HS-5 (cell line): ENCODE results near the gene USF1.
A peak's percentile ranks its signal among the peaks of the same experiment; 100 is the strongest.

ENCODE experiments used
- DNase-seq: peaks from one replicate; pipeline ENCODE4 v3.0.0-alpha.2; 2012; ENCODE audit warnings: low read depth

USF1 gene

GRCh38 chr1:161045736-161046604 is at the start of gene USF1:
USF1 (minus strand) TSS chr1:161045977; CDS start chr1:161043275, 2,702 bp downstream.
- DNase-seq = peak; percentile 88

DNA sequence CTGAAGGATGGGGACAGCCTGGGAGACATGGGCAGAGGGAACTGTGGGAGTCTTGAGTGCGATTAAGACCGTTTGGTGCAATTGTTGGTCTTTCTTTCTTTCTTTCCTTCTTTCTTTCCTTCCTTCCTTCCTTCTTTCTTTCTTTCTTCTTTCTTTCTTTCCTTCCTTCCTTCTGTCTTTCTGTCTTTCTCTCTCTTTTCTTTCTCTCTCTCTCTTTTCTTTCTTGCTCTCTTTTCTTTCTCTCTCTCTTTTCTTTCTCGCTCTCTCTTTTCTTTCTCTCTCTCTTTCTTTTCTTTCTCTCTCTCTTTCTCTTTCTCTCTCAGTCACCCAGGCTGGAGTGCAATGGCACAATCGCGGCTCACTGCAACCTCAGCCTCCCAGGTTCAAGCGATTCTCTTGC is 49.5 kb upstream of the USF1 start:
- no peak for DNase-seq

DNA sequence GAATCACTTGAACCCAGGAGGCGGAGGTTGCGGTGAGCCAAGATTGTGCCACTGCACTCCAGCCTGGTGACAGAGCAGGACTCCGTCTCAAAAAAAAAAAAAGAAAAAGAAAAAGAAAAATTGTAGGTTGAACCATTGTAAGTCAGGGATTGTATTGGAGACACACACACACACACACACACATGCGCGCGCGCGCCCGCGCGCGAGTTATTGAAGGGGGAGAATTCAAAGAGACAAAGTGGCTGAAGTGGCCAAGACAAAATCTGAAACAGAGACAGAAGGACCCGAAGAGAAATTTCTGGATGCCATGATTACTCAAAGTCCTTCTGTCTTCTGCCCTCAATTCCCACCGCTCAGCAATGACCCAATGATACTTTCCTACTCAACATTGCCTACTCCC is 48.7 kb upstream of the USF1 start:
- DNase-seq = no peak

- DNase-seq = no peak
Measured at GRCh38 chr1:161092621-161093028, 46.8 kb upstream of the USF1 start.

DNA sequence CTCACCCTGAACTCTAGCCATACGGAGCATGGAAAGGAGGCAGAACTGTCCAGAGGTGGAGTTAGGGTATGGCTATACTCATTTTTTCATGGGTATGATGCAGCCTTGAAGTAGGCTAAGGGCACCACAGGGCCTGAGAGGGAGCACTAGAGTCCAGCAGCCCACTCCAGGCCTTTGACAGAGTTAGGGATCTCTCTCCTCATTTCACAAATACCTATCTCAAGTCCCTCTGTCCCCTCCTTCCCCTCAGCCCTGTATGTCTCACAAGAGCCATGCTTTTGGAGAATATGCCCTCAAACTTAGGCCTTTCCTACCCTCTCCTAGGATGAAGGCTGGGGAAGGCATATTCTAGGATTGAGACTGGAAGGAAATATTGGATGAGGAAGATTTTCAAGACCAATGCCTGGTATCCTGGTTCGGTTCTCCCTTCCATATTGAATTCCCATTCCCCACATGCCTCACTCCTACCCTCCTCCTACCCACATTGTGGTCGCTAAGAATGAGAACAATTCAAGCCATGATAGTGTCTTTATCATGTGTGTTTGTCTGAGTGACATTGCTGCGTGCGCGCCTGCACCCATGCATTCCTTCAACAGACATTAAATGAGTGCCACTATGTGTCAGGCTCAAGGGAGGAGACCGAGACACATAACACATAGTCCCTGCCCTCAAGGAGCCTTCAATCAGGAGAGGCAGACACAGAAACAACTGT is 46.2 kb upstream of the USF1 start:
- no peak for DNase-seq

GRCh38 chr1:161091093-161091492 is 45.3 kb upstream of the USF1 start:
- no peak for DNase-seq

DNA sequence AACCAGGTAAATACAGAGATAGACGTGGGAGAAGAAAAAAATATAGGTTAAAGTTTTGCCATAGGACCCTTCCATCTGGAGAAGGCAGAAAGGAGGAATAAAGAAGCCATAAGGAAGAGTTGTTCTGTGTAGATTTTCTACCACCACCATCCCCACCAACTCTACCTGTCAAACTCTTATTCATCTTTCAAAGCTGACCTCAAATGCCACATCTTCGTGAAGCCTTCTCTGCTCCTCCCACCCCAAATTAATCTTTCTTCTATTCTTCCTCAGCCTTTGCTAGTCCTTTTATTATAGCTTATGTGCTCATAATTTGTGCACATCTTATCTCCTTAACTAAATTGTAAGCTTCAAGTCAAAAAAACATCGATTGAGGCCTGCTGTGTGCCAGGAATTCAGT is 44.8 kb upstream of the USF1 start:
- DNase-seq = no peak

- no peak for DNase-seq
Measured at GRCh38 chr1:161089938-161090337, 44.2 kb upstream of the USF1 start.

DNA sequence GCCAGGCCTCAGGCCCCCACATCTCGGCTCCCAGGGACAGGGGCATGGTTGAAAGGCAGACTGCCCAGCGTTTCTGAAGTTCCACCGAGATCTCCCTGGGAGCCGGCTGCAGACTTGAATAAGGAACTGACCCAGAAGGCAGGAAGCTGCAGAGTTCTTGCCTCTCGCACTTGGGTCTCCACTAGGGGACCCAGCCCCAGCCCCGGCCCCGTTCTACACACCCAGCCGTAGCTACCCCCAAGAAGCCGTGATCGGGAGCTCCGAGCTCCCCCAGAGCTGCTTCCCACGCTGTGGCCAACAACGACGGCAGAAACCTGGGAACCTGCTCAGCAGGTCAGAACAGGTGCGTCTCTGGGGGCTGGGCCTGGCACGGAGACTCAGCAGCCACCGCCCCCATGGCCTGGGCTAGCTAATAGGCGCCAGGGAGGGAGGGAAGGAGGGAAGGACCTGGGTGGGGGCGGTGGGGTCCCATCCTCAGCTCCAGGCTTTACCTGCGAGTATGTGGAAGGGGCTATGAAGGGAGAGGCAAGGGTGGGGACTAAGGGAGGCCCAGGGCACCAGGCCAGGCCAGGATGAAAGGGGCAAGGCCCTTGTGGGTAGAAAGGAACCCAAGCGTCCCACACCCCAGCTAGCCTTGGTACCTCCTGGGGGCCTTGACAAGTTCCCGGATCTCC is 43.6 kb upstream of the USF1 start, which contains the start of gene NECTIN4:
TSS of gene NECTIN4 (minus strand) at position 308 of the 674 bp plus-strand sequence. CDS start at position 46, 262 bp downstream.
- DNase-seq = no peak

DNA sequence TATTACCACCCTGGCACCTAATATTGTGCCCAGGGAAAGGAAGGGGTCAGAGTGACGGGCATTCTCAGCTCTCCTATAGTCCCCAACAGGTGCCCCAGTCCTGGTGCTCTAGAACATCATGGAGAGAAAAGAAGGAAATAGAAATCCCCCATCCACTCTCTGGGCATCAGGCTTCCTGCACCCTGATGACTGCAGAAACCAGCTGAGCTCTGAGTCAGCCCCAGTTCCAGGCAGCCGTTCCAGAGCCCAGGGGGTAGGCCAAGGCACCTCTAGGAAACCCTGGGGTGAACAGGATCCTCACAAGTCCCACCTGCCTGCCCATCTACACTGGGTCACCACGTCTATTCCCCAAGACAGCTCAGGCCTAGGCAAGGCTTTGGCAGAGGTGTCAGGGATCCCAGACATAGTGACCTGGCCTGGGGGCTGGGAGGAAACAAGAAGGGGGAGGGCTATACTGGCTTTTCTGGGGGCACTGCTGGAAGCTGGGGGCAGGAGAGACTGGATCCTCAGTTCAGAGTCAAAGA is 42.9 kb upstream of the USF1 start:
- no peak for DNase-seq

GRCh38 chr1:161086457-161086856 is 40.7 kb upstream of the USF1 start:
- DNase-seq = no peak

DNA sequence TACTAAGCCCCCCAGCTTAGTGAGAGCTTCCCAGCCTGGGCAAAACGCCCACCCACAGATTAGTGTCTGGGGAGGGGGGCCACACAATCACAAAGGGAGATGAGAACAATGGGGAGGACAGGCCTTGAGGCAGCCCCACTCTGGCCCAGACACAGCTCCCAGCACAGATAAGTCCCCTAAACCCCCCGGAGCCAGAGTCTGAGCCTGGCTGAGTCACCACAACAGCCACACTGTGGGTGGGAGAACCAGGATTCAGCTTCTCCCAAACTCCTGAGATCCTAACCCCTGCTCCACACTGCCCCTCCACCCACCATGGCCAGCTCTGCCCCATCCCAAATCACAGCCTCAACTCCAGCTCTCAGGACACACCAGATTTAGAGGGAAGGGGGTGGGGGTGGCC is 39.4 kb upstream of the USF1 start:
- DNase-seq = no peak

DNA sequence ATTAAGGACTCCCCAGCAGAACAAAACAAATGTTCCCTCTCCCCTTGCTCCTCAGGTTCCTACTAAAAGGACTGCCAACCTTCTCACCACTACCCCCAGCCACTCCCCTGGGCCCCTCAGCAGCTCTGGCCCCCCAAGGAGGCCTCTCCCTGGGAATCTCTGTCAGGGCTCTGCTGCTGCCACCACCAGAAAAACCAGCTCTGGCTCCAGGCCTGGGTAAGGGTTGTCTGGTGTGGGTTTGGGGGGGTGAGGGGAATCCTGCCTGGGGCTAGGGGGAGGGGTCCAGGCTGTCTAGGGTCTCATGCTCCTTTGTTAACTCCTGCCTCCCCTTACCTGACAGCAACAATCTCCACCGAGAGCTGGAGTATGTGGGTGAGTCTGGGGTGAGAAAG is 38.8 kb upstream of the USF1 start:
- no peak for DNase-seq

DNA sequence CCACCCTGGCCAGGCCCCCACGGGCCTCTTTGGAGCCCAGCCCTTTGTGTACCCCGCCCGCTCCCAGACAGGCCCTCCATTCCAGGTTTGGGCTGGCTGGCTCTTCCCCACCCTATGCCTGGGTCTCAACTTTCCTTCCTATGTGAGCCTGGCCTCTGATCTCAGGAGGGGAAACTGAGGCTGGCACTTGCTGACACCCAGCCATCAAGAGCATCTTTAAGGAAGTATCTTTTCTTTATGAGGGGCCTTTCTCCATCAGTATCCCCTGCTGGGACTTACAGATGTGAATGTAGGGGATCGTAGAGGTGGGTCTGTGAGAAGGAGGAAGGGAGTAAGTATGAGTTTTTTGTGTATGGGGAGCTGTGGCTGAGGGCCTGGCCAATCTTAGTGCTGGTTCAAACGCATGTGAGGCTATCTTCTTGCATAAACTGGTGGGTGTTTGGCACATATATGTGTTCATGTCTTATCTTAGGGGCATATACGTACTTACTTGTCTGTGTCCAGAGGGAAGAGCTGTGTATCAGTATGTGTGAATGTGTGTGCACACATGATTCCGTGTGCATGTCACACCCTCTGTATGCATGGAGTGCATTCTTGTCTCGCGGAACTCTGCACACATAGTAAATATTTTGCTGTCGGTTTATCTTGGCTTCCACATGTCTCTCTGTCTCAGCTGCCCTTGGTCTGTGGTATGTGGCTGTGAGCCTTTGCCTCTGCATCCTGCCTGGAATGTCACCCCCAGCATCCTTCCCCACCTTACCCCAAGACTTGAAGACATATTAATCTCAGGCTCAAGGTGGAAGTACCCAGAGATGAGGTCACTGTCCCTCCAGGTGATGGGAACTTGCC is 38.2 kb upstream of the USF1 start:
- DNase-seq = no peak

DNA sequence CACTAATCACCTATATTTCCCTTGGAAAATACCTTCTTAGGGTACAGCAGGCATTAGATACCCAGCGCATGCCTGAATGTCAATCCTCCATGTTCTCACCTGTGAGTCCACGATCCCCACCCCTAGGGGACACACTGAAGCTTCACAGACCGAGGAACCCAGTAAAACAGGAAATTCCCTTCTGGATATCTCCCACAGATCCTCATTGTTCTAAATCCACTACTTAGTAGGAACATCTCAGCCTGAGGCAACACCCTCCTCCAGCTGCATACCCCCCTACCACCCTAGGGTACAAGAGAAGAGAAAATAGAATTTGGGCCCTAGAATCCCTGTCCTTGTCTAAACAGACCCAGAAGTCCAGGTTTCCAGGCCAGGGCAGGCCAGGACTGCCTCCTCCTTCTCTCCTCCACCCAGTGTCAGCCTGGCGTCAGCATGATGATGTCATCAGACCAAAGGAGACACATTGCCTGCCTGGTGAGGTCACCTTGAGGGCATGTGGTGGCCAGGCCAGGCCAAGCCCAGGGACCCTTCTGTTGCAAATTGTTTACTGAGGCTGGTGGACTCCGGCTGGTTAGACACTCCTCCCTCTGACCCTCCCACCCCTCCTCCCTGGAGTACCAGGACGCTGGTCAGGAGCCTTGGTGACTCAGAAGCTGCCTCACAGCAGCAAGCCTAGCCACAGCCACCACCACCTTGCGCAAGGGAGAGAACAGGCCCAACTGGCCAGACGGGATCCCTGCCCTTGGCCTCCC is 37.4 kb upstream of the USF1 start:
- peak; percentile 83 for DNase-seq

DNA sequence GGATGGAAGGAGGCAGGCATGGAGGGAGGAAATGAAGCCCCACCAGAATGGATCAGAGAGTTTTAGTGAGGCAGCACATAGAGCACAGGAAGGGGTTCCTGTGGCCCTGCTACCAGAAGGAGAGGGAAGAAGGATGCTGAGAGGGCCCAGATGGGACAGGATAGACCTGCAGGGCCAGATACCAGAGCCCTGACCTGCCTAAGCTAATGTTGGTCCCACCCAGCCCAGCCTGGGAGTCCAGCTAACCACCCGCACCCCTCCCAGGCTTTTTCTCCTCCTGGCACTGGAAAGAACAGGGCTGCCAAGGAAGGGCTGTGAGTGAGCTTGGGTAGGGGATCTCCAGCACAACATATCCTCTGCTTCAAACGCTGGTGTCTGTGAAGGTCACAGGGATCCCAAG is 36.7 kb upstream of the USF1 start:
- no peak for DNase-seq

GRCh38 chr1:161081519-161081918 is 35.7 kb upstream of the USF1 start:
- DNase-seq = no peak

DNA sequence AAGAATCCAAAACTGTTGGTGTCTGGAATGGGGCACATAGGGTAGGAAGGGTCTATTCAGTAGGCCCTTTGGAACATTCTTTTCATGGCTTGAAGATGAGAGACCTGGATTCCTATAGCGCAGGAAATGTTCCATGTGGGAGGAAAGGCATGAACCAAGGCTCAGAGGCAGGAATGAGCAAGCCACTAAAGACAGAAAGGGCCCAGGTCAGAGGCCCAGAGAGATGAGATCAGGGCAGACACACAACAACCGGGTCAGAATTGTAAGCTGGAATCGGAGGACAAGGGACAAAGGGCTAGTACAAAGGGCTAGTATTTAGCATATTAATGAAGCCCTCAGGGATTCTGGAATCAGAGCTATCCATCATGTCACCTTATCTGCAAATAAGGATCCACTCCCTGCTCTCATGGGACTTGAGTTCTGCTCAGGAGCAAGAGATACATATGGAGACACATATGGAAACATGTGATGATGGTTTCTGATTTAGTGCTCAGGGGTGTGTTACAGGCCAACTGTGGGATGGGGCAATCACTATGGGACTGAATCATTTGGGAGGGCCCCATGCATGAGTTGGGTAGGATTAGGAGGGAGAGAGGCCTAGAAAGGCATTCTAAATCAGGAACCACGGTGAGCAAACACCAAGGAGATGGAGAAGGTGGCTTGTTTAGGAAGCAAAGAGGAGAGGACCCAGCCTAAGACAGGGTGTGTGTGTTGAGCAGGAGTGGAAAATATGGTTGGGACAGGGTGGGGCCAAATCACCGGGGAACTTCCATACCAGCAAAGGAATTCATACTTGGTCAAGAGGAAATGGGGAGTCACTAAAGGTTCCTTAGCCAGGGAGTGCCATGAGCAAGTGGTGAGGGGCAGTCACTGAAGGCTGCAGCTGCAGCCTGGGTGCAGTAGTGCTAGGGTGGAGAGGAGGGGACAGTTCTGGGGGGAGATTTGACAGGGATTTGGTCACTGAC is 34.9 kb upstream of the USF1 start:
- DNase-seq = no peak

- DNase-seq = no peak
Measured at GRCh38 chr1:161079436-161080110, 33.8 kb upstream of the USF1 start.
